Endometrial microvascular endothelial cells (primary cell): ENCODE data around the gene KRTAP10-3. TPM values are rescaled to one million over a fixed set of nuclear protein-coding genes. Genes with fewer than 3 reads are reported as not detected.

Source experiments
- in situ Hi-C: cut with HindIII; loops from 2 replicates; pipeline ENCODE4 v1.10.0; 2017; ENCODE audit warnings: low sequenced_read_pairs, low pct_unique_long_range_greater_than_20kb; ENCODE audit errors: inconsistent ontology term
- total RNA-seq: library from RNA; depleted of rRNA; stranded (reverse); fragments of >200 nt; gene quantifications from one replicate; pipeline ENCODE4 v1.2.3, GENCODE V29; 2015; ENCODE audit errors: inconsistent ontology term

Gene KRTAP10-3
- total RNA-seq, 1 donor from 2014 or later, result not detected

DNA sequence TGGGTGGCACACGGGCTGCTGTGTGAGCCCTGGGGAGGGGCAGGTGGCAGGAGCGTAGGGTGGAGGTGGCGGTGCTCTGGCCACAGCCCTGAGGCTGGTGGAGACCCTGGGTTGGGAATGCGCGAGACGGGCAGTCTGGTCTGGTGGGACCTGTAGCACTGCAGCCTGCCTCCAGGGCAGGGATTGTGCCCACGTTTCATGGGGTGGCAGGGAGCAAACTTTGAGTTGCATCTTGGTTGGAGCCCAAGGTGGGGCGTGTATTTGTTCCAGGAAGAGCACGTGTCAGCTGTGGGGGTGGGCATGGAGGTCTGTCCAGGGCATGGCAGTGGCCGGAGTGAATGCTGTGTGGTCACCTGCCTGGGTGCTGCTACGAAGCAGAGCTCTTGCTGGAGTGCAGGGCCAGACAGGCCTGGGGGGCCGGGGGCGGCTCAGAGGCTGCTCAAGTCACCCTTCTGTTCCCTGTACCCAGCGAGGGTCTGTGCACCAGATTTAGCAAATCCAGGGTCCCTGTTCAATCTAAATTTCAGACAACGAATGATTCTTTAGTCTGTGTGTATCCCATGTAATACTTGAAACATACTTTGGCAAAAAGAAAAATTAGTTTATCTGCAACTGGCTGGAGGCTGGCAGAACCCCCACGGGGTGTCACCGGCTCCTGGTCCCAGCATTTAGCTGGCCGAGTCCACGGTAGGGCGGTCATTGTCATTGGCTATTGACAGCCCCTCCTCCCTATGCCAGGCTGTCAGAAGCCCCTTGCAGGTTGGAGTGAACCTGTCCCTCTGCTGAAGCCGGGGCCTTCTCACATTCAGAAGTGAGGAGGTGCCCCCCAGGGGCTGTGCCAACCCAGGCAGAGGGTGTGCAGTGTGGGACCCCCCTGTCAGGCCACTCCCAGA is 45.9 kb downstream of the KRTAP10-3 start:
- in situ Hi-C loops, result no loop called here

DNA sequence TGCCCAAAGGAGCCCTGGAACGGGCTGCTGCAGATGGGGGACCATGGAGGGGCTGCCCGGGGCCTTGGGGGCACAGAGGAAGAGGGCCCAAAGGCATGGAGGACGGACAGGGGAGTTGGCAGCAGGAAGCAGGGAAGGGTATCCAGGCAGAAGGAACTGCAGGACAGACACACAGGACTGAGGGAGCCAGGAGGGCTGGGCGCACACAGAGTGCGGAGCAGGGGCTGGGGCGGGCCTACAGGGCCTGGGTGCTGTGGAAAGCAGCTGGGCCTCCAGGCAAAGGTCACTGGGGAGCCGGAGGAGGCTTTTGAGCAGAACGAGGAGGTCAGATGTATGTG is 46.7 kb downstream of the KRTAP10-3 start:
- in situ Hi-C loops, result no loop called here

DNA sequence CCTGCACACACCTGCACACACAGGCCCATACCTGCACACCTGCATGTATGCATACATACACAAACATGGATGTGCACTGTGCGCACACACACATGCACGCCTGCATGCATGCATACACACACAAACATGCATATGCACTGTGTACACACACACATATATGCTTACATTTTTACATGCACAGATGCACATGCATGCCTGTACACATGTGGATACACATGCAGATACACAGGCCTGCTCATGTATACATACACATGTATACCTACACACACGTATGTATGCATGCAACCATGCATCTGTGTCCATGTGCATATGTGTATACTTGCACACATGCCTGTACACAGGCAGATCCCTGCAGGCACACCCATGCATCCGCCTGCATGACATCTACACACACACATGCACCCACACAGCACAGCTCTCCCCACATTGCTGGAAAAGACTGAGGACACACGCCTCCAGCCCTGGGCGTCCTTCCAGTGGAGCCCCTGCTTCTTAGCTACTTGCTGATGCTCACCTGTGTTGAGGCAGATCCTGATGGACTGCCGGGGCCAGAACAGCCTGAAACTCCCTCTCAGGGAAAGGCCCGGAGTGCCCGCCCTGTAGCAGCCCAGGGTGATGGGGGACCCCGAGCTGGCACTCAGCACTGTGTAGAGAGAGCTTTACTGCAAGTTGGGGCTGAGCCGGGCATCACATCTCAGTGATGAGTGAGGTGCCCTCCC is 47.2 kb downstream of the KRTAP10-3 start:
- in situ Hi-C loops, result no loop called here

DNA sequence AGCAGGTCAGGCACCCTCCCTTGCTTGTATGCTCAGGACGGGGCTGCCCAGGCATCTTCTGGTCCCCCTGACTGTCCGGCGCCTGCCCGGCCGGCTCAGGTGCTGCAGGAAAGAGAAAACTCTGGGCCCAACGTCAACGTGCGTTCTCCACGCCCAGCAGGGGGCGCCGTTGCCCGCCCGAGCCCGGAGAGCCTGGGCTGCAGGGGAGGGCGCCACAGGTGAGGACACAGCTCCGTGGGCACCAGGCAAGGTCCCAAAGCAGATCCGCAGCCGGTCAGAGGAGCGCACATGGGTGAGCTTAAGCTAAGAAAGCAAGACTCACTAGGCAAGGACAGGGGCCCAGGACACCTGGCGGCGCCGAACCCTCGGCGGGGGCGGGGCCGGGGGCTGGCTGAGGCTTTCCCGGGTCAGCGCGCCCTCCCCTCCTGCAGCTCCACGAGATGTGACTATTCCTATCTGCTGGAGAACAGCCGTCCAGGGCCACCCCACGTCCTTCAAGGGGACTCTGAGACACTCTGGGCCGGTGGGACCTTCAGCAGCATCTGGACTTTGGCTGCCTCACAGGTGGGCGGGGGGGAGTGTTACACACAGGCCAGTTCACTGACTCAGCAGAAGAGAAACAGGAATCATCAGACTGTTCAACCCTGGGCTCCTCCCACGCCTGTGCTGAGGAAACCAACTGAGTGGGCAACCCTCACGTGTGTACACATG is 47.9 kb downstream of the KRTAP10-3 start:
- in situ Hi-C loops, result no loop called here

DNA sequence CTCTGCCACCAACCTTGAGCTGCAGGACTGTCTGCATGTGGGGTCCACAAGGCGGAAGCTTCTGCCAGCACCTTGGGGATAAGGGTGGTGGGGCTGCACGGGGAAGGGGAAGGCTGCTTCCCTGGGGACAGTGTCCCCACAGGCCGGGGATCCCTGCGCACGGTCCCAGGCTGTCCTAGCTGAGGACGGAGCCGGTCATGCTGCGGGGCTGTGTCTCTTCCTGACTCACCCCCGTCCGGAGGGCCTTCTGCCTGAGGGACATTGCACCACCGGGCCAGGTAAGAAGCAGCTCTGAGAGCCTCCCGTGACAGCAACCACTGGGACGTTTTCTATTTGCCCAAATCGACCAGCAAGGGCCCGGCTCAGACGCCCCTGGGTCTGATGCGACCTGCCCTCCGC is 48.5 kb downstream of the KRTAP10-3 start:
- in situ Hi-C loops, result no loop called here

DNA sequence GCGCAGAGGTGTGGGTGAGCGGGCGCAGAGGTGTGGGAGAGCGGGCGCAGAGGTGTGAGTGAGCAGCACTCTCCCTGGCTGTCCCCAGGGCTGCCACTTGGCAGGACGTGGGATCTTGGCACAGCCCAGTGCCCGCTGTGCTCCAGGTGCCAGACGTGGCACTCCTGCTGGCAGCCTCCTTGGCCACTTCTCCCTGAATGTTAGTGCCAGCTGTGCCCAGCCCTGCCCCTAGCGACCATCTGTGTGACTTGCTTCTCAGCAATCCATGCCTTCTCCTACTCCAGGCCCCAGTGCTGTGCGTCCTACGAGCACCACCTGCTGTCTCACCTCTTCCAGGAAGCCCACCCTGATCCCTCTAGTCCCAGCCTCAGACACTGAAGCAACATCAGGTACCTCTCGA is 49.1 kb downstream of the KRTAP10-3 start:
- in situ Hi-C loops, result no loop called here

DNA sequence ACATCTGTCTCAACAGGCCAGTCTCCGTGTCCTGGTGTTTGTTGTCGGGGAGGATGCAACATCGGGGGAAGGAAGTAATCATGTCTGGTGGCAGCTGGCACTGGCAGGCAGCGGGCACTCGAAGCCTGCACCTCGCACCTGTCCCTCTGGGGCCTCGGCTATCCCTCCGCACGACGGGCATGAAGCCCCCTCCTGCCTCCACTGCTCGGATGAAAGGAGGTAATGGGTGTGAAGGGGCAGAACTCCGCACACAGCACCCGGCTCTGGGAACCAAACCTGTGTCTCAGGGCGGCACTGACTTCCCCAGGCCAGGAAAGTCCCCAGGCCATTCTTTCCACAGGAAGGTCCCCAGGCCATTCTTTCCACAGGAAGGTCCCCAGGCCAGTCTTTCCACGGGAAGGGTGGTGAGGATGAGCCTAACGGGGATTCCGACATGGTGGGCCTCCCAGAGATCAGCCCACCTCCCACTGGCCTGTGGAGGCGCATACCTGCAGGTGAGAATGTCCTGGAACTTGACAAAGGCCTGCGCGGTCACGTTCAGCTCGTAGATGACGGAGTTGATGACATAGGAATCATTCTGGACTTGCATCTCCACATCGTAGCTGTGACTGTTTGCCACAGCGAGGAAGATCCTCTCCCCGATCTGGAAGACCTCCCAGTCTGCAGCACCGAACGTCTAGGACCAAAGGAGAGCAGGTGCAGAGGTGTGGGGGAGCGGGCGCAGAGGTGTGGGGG is 49.7 kb downstream of the KRTAP10-3 start:
- in situ Hi-C loops, result no loop called here

DNA sequence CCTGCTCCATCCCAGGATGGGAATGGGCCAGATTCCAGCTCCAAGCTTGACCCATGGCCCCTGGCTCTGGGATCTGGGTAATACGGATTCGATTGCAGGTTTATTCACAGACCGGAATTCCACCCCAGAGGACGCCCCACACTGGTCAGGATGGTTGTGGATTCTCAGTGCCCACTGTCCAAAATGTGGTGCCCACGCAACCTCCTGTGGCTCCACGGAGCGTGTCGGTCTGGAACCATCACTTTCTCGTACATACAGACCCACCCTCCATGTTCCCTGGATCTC is 50.2 kb downstream of the KRTAP10-3 start:
- in situ Hi-C loops, result no loop called here

Other genes with a start within 250 kb of the KRTAP10-3 start
- 5.6 TPM for gene CFAP410, start 219.4 kb downstream of the KRTAP10-3 start, total RNA-seq
- 19.0 TPM for gene TRPM2, start 205.2 kb downstream of the KRTAP10-3 start, total RNA-seq
- 3.9 TPM for gene LRRC3, start 103.3 kb downstream of the KRTAP10-3 start, total RNA-seq
- gene KRTAP10-1, start 18.6 kb downstream of the KRTAP10-3 start, total RNA-seq, result not detected
- not detected for gene KRTAP10-2, start 7.3 kb downstream of the KRTAP10-3 start, total RNA-seq
- not detected for gene KRTAP10-4, start 14.9 kb upstream of the KRTAP10-3 start, total RNA-seq
- not detected for gene KRTAP10-5, start 21.8 kb upstream of the KRTAP10-3 start, total RNA-seq
- gene KRTAP10-6, start 33.7 kb upstream of the KRTAP10-3 start, total RNA-seq, result not detected
- gene KRTAP10-7, start 41.8 kb upstream of the KRTAP10-3 start, total RNA-seq, result not detected
- not detected for gene KRTAP10-8, start 53.3 kb upstream of the KRTAP10-3 start, total RNA-seq
- gene KRTAP10-9, start 68.3 kb upstream of the KRTAP10-3 start, total RNA-seq, result not detected
- gene KRTAP10-10, start 78.6 kb upstream of the KRTAP10-3 start, total RNA-seq, result not detected
- gene KRTAP10-11, start 87.6 kb upstream of the KRTAP10-3 start, total RNA-seq, result not detected
- not detected for gene KRTAP12-4, start 95.9 kb upstream of the KRTAP10-3 start, total RNA-seq
- gene KRTAP12-3, start 99.1 kb upstream of the KRTAP10-3 start, total RNA-seq, result not detected
- not detected for gene KRTAP12-2, start 108.1 kb upstream of the KRTAP10-3 start, total RNA-seq
- gene KRTAP12-1, start 123.4 kb upstream of the KRTAP10-3 start, total RNA-seq, result not detected
- not detected for gene KRTAP10-12, start 138.4 kb upstream of the KRTAP10-3 start, total RNA-seq
- gene TSPEAR, start 152.8 kb upstream of the KRTAP10-3 start, total RNA-seq, result not detected
- gene UBE2G2, start 243.0 kb upstream of the KRTAP10-3 start, total RNA-seq, result 102 TPM